ENCODE data around the gene HAPLN1. TPM values are rescaled to one million over a fixed set of nuclear protein-coding genes. Genes with fewer than 3 reads are reported as not detected.

Gene HAPLN1
- total RNA-seq, 2 donors from 2014 or later, result 0.14 TPM; not detected in 1

DNA sequence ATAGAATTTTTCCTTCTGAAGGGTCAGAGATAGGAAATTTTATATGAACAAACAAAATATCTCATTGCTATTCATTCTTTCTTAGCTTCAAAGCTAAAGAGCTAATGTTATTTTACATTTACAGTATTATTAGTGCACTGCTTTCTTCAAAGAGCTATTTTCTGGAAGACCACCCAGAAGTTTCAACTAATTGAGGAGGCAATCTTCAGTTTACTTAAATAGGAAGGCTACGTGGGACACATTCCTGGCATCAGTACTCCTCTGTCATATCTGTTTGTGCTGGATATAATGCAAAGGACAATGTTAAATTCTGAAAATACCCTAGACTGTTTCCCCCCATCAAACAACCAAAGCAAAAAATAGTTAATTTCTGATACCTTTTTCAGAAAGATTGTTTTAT is 30.8 kb downstream of the HAPLN1 start:
- WGBS, result 33% methylated on average over 1 of the region's 1 CpG
- intact Hi-C loops (cut with DNase I), result no loop called here
- TF ChIP-seq POLR2AphosphoS5 (IDR thresholded peaks at IDR 0.05) (no peak), POLR2A (IDR thresholded peaks at IDR 0.05) (no peak), CTCF (IDR thresholded peaks at IDR 0.05) (no peak)
- Histone ChIP-seq H3K27me3 (replicated peaks; ENCODE audit: insufficient read depth) (no peaks in the 10 kb centered on the region), H3K36me3 (no peaks in the 10 kb centered on the region), H3K4me3 (no peak overlapping the region), H3K9me3 (no peaks in the 10 kb centered on the region), H3K27ac (no peak overlapping the region), H3K4me1 (replicated peaks) (no peaks in the 10 kb centered on the region)
- no peak for DNase-seq (ENCODE audit: low spot score)

DNA sequence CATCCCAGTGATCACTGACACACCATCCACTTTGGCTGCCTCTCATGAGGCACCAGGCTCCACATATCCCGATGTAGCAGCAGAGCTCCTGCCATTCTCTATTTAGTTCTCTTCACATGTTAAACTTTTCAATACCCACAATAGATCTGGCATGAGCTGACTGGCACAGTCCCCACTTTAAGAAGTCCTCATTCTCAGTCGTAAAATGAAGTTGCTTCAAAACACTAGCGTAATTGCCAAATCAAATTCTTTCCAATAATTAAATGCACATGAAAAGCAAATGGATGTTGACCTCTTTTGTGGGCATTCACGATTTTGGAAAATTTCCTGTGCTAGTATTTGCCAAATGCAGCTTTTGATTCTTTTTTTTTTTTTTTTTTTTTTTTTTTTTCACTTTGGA is 32.4 kb downstream of the HAPLN1 start:
- no peak for DNase-seq (ENCODE audit: low spot score)
- Histone ChIP-seq H3K36me3 (no peaks in the 10 kb centered on the region), H3K27me3 (replicated peaks; ENCODE audit: insufficient read depth) (no peaks in the 10 kb centered on the region), H3K4me1 (replicated peaks) (no peaks in the 10 kb centered on the region), H3K9me3 (no peaks in the 10 kb centered on the region), H3K27ac (no peak overlapping the region), H3K4me3 (no peak overlapping the region)
- intact Hi-C loops (cut with DNase I), result no loop called here
- TF ChIP-seq CTCF (IDR thresholded peaks at IDR 0.05) (no peak), POLR2AphosphoS5 (IDR thresholded peaks at IDR 0.05) (no peak), POLR2A (IDR thresholded peaks at IDR 0.05) (no peak)
- WGBS, result 58% methylated on average over 4 of the region's 4 CpGs

GRCh38 chr5:83687124-83687619 is 33.5 kb downstream of the HAPLN1 start:
- DNase-seq (ENCODE audit: low spot score), result no peak
- no peaks in the 10 kb centered on the region for H3K27me3 ChIP-seq (replicated peaks; ENCODE audit: insufficient read depth)
- H3K27ac ChIP-seq, result no peak overlapping the region
- no peaks in the 10 kb centered on the region for H3K9me3 ChIP-seq
- 71% methylated on average over 2 of the region's 2 CpGs for WGBS
- intact Hi-C loops (cut with DNase I), result no loop called here
- no peak overlapping the region for H3K4me3 ChIP-seq
- H3K4me1 ChIP-seq (replicated peaks), result no peaks in the 10 kb centered on the region
- no peaks in the 10 kb centered on the region for H3K36me3 ChIP-seq
- TF ChIP-seq CTCF (IDR thresholded peaks at IDR 0.05), result no peak
- no peak for TF ChIP-seq POLR2A (IDR thresholded peaks at IDR 0.05)
- TF ChIP-seq POLR2AphosphoS5 (IDR thresholded peaks at IDR 0.05), result no peak

DNA sequence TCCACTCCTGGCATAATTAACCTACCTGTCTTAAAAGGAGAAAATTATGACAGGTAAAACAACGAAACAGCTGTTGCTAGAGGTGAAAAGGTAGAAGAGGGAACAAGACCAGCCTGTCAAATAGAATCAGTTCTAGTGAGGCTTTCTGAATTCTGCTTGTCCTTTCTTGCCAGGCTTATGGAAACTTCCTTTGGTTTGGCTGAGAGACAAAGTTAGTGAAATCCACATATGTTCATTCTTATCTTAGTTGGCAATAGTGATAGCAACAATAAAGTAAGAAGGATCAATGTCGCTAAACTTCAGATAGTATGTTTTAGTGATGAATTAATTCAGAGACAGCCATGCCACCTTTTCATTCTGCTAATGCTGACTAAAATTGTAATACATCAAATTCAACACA is 34.4 kb downstream of the HAPLN1 start:
- Histone ChIP-seq H3K4me3 (no peak overlapping the region), H3K4me1 (replicated peaks) (no peaks in the 10 kb centered on the region), H3K36me3 (no peaks in the 10 kb centered on the region), H3K27me3 (replicated peaks; ENCODE audit: insufficient read depth) (no peaks in the 10 kb centered on the region), H3K9me3 (no peaks in the 10 kb centered on the region), H3K27ac (no peak overlapping the region)
- no peak for TF ChIP-seq POLR2AphosphoS5 (IDR thresholded peaks at IDR 0.05)
- no peak for TF ChIP-seq CTCF (IDR thresholded peaks at IDR 0.05)
- no peak for TF ChIP-seq POLR2A (IDR thresholded peaks at IDR 0.05)
- WGBS, result 77% methylated on average over 2 of the region's 2 CpGs
- DNase-seq (ENCODE audit: low spot score), result no peak
- intact Hi-C loops (cut with DNase I), result no loop called here

DNA sequence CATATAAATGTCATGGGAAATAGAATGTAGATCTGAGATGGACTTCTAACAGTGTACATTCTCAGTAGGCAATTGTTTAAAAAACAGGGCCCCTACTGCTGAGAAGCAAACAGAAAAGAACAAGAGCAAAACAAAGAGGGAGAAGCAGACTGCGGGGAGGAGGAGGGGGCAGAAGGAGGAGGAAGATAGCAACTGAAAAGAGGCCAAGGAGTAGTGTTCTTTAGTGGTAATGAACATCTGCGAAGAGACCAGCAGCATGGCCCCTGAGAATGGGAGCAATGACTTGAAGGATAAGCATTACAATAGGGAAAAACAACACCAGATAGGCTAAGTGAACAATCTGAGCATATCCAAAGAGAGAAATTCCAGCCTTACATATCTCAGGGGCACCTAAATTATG is 36.8 kb downstream of the HAPLN1 start:
- no peaks in the 10 kb centered on the region for H3K36me3 ChIP-seq
- H3K4me1 ChIP-seq (replicated peaks), result no peaks in the 10 kb centered on the region
- TF ChIP-seq POLR2AphosphoS5 (IDR thresholded peaks at IDR 0.05) (no peak), POLR2A (IDR thresholded peaks at IDR 0.05) (no peak), CTCF (IDR thresholded peaks at IDR 0.05) (no peak)
- intact Hi-C loops (cut with DNase I), result no loop called here
- no peak for DNase-seq (ENCODE audit: low spot score)
- no peak overlapping the region for H3K27ac ChIP-seq
- H3K4me3 ChIP-seq, result no peak overlapping the region
- H3K27me3 ChIP-seq (replicated peaks; ENCODE audit: insufficient read depth), result no peaks in the 10 kb centered on the region
- no peaks in the 10 kb centered on the region for H3K9me3 ChIP-seq
- 57% methylated on average over 2 of the region's 2 CpGs for WGBS

Measured in prostate gland (tissue), 2 donors.